UCSD-AML1 (cell line): ENCODE measurements around the gene DNAJC5.

Experiments used
- DNase-seq: peaks from one replicate; lab custom pipeline; 2025; ENCODE audit not compliant: unreplicated experiment; lab: John Stamatoyannopoulos, UW

Gene DNAJC5

DNA sequence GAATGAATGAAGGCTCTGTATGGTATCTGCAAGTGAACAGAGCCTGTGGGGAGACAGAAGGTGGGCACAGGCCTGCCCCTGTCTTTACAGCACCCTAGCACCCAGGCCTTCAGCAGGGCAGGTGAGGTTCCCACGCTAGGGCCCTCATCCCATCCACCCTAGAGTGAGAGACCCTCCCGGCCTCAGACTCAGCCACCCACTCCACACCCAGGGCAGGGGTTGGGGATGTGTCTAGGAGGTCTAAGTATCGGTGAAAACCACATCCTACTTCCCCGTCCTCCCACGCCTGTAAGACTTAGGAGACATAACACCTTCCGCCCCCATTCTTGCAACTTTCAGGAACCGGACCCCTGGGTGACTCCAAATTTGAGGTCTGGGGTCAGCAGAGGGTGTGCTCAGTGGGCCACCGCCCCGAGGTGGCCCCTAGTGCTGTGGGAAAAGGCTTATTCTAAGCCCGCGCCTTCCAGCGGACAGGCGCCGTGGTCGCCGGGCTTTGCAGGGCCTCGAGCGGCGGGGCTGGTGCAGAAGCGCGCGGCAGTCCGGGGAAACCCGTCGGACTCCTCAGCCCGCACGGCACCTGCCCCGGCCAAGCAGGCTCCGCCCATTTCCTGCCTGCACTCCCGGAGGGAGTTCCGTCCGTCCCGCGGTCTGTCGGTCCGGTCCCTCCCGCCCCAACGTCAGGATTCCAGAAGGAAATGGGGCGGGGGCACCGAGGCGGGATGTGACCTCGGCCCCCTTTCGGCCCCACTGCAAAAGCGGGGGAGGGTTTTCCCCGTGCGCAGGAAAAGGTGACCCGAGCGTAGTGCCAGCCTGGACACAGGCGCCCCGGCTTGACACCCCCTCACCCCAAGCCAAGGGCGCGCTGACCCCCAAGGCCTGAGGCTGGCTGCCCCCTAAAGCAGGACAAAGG, 83.6 kb downstream of the DNAJC5 start:
- peak; percentile 86 for DNase-seq

DNA sequence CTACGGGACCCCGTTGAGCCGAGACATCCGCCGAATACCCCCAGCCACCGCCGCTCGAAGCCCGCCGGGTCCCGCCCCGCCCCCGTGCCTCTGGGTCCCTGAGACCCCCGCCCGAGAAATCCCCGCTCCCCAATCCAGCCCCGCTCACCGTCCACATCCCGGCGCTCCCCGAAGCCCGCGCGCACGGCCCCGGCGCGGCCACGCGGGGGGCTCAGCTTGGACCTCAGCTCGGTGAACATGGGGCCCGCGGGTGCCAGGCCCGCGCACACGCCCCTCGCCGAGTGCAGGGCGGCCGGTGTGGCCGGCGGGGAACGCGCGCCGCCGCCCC, 84.3 kb downstream of the DNAJC5 start:
- DNase-seq: no peak

DNA sequence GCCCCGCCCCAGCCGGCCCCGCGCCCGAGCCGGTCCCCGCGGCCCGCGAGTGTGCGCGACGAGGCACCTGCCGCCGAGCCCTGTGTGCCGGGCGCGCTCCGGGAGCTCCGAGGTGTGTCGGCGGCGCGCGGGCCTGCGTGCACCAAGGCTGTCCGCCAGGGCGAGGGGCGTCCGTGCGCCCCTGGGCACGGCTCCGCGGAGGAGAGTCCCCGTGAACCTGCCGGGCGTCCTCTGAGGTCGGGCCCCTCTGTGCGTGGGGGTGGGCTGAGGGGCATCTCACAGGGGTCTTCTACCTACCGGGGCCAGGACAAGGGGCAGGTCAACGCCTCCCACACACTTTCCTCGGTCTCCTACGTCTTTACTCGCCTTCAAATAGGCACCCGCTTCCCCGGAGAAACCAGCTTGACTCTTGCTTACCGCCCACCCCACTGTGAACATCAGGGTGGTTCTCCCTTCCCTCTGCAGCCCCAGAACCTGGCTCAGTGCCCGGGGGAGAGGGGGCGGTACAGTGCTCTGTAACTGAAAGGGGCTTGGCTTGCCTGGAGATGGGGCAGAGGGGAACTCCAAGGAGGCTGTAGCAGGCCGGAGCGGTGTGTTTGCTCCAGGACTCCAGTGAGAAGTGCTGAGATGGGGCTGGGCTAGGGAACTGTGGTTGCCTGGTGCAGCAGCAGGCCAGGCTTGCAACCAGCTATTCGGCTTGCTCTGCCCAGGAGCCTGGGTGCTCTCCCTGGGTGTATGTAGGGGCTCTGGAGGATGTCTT, 84.8 kb downstream of the DNAJC5 start, which contains the start of gene SAMD10:
Gene SAMD10, minus strand, starts transcription at position 86 of the 760 bp plus-strand sequence. CDS start 175 bp downstream, outside the sequence.
- DNase-seq: peak; percentile 68

DNA sequence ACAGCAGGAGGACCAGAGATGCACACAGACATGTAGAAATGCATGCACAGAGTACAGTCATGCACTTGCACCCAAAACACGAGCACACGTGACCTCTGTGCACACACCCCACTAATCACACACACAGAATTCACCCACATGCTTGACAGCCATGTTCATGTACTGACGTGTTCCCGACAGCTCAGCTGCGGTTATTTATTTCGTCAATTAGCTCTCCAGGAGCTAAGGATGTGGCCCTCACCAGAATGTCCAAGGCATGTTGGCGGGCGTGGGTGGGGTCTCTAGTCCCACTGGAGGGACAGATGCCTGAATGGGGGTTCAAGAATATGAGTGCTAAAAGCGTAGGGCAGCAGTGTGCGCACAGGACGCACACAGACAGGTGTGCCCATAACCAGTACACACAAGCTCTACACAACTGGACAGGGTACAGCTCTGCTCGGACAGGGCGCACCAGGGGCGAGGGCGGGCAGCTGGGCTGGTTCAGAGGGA, 85.4 kb downstream of the DNAJC5 start:
- DNase-seq: no peak

DNA sequence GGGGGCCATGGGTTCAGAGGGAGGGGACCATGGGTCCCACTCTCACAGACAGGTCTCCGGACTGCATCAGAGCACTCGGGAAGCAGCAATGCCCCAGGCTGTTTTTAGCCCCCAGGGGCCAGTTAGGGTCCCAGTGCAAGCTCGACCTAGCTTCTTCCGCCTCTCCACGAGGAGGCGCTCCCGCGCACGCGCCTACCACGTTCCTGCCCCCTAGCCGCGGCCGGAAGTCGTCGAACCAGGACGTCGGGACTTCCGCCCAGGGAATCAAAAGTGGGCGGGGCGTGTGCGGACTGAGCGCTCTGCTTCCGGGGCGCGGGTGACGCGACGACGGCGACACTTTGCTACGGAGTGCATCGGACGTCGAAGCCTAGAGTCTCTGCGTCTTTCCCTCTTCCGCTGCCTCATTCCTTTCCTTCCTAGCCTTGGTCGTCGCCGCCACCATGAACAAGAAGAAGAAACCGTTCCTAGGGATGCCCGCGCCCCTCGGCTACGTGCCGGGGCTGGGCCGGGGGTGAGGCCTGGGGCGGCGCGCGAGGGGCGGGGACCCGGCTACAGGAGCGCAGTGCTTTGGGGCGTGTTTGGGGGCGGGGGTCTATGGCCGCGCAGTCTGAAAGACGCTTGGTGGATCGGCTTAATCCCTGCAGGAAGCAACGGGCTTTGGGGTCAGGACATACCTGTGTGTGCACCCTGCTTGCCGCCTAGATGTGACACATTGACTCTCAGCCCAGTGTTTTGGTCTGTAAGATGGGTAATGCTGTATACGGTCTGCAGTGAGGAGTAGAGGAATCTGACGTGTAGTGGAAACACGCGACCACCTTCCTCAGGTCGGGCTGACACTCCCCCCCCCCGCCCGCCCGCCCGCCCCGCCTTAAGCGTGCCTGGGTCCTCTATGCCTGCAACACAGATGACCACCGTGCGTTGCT, 86.1 kb downstream of the DNAJC5 start, which contains the start of gene PRPF6:
Gene PRPF6, plus strand, starts transcription at position 327 of the 923 bp plus-strand sequence. Its CDS starts 114 bp downstream, at position 441.
- DNase-seq: peak; percentile 98

DNA sequence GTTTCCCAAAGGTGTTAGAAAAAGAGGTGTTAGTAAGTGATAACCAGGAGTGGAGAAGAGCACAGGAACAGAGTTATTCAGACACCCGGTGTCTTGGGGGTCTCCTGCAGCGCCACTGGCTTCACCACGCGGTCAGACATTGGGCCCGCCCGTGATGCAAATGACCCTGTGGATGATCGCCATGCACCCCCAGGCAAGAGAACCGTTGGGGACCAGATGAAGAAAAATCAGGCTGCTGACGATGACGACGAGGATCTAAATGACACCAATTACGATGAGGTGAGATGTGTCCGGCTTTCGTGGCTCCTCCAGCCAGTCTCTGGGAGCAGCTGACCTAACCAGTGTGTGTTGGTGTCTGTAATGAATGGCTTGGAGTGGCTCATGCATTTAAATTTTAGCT, 88.0 kb downstream of the DNAJC5 start:
- DNase-seq: no peak
